ENCODE data around the gene AIG1. TPM values are rescaled to one million over a fixed set of nuclear protein-coding genes. Genes with fewer than 3 reads are reported as not detected.

The AIG1 gene
- total and polyA plus RNA-seq, 2 of the 4 experiments (the other 2 are of a cell fraction) = 21.3 to 27.1 TPM

DNA sequence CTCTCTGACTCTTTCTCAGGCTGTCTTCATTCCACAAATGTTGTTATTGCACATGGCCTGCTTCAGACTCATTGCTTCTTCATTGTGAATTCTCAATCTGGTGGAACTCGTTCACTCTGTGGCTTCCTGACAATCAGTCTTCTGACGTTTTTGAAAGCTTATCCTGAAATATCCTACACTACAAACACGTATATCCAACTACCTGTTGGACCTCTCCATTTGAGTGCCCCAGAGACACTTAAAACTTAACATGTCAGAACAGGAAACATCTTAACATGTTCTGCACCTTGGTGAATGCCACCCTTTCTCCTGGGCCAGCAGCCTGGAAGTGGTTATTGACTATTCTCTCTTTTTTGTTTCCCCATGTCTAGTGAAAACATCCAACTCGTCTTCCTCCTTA, 50.8 kb downstream of the AIG1 start:
- no peak for TF ChIP-seq CHD1 (IDR thresholded peaks at IDR 0.05; ENCODE audit: low read depth, low read length)
- no peak for TF ChIP-seq RCOR1 (IDR thresholded peaks at IDR 0.05; ENCODE audit: insufficient replicate concordance, low read length)
- TF ChIP-seq, protein P1, sequence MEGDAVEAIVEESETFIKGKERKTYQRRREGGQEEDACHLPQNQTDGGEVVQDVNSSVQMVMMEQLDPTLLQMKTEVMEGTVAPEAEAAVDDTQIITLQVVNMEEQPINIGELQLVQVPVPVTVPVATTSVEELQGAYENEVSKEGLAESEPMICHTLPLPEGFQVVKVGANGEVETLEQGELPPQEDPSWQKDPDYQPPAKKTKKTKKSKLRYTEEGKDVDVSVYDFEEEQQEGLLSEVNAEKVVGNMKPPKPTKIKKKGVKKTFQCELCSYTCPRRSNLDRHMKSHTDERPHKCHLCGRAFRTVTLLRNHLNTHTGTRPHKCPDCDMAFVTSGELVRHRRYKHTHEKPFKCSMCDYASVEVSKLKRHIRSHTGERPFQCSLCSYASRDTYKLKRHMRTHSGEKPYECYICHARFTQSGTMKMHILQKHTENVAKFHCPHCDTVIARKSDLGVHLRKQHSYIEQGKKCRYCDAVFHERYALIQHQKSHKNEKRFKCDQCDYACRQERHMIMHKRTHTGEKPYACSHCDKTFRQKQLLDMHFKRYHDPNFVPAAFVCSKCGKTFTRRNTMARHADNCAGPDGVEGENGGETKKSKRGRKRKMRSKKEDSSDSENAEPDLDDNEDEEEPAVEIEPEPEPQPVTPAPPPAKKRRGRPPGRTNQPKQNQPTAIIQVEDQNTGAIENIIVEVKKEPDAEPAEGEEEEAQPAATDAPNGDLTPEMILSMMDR (conservative IDR thresholded peaks at IDR 0.05; ENCODE audit: low read depth, low read length) = no peak
- no peak for TF ChIP-seq SMC3 (IDR thresholded peaks at IDR 0.05; ENCODE audit: low read depth, low read length)
- TF ChIP-seq NFE2L2 (IDR thresholded peaks at IDR 0.05; ENCODE audit: low read depth, low read length) = no peak
- TF ChIP-seq BHLHE40 (IDR thresholded peaks at IDR 0.05; ENCODE audit: low read depth, low read length) = no peak
- no peak for TF ChIP-seq POLR2A (IDR thresholded peaks at IDR 0.05; ENCODE audit: low read depth, low read length)
- no peak overlapping the region for H3K56ac ChIP-seq (ENCODE audit: extremely low read depth, insufficient read depth, low read length)
- H3K9ac ChIP-seq (ENCODE audit: low read depth, low read length) = no peak overlapping the region
- ATAC-seq (ENCODE audit: low read depth) (no peak), DNase-seq (no peak)
- peak overlapping the region; percentile 65 for H3K14ac ChIP-seq (replicated peaks; ENCODE audit: low read depth, low read length)
- 0 out of 2 replicates have a peak, but pooled peaks cover 3% of the 10 kb centered on the region for H3K9me1 ChIP-seq (ENCODE audit: insufficient read depth, low read length)
- H3K4me2 ChIP-seq (ENCODE audit: low read depth, low read length) = no peak overlapping the region
- ChIA-PET CTCF (no interaction called here), POLR2A (ENCODE audit: unreplicated experiment) (no interaction called here)
- no peaks in the 10 kb centered on the region for H3K36me3 ChIP-seq (ENCODE audit: control insufficient read depth, insufficient read depth, low read length)
- WGBS, 2 experiments (ENCODE audit: extremely low coverage in 2 of 2, insufficient read length in 1 of 2) = 90% methylated on average over 3 of the region's 4 CpGs; no CpG with 5 or more reads in 1 of the 2 experiments
- dilution Hi-C loops (cut with HindIII; ENCODE audit: low sequenced_read_pairs, unreplicated experiment) (no loop called here), intact Hi-C loops (cut with micrococcal nuclease) (no loop called here), in situ Hi-C loops (cut with MboI; ENCODE audit: low sequenced_read_pairs) (no loop called here)
- peak overlapping the region; percentile 21; the same call in 1 of the 2 replicates for H2BK20ac ChIP-seq (ENCODE audit: low read depth, low read length)
- BruUV-seq (replicated peaks) = no TSS peak
- H2AK5ac ChIP-seq (ENCODE audit: low read depth, low read length) = peak overlapping the region; percentile 80; the same call in 1 of the 2 replicates
- peaks cover 0 to 3% of the 10 kb centered on the region in 2 experiments; a peak in 1 of 4 replicates for H3K79me1 ChIP-seq (ENCODE audit: low read depth in 1 of 2, low read length in 2 of 2)
- no peak overlapping the region for H2AFZ ChIP-seq (replicated peaks; ENCODE audit: low read length, poor library complexity)
- H3K4me1 ChIP-seq (ENCODE audit: control insufficient read depth, insufficient read depth, low read length) = peaks cover 6% of the 10 kb centered on the region
- H2BK5ac ChIP-seq (ENCODE audit: low read depth, low read length, poor library complexity, severe bottlenecking) = peak overlapping the region; percentile 58
- H4K20me1 ChIP-seq (ENCODE audit: insufficient read depth, low read length) = no peaks in the 10 kb centered on the region
- 0 out of 2 replicates have a peak overlapping the region, but pooled peaks have one; percentile 20 for H3K23ac ChIP-seq (ENCODE audit: low read depth, low read length)
- H2BK120ac ChIP-seq (ENCODE audit: low read depth, low read length) = peak overlapping the region; percentile 44; the same call in 1 of the 2 replicates
- H3K4me3 ChIP-seq (ENCODE audit: insufficient read depth, low read depth, low read length) = no peak overlapping the region
- no peaks in the 10 kb centered on the region for H3K9me3 ChIP-seq (ENCODE audit: control insufficient read depth, insufficient read depth, low read length)
- H4K5ac ChIP-seq (ENCODE audit: low read depth, low read length) = no peak overlapping the region
- no peak overlapping the region for H4K91ac ChIP-seq (ENCODE audit: insufficient read depth, low read depth, low read length)
- H3K27ac ChIP-seq (ENCODE audit: insufficient read depth, low read length) = no peak overlapping the region
- H2AK9ac ChIP-seq (replicated peaks; ENCODE audit: low read depth, low read length, poor library complexity) = no peak overlapping the region
- peak overlapping the region; percentile 26; the same call in 1 of the 2 replicates for H3K4ac ChIP-seq (ENCODE audit: low read depth, low read length)
- H3K18ac ChIP-seq (ENCODE audit: low read depth, low read length) = peak overlapping the region; percentile 75; the same call in 1 of the 2 replicates
- H4K8ac ChIP-seq (ENCODE audit: low read depth in 2 of 2, low read length in 2 of 2) = 0 out of 4 replicates have a peak overlapping the region, but pooled peaks of 1 of the 2 experiments have one; percentile 4
- peak overlapping the region; percentile 54; the same call in 1 of the 3 replicates for H2BK15ac ChIP-seq (ENCODE audit: low read depth, low read length)
- no peaks in the 10 kb centered on the region for H3K27me3 ChIP-seq (ENCODE audit: control insufficient read depth, insufficient read depth, low read length)
